ENCODE data around the gene MTMR6.

Gene MTMR6

GRCh38 chr13:25310891-25311290 lies 23.6 kb upstream of the MTMR6 start:
- CTCF ChIA-PET, result no interaction called here
- no peak for TF ChIP-seq CTCF (IDR thresholded peaks at IDR 0.05; ENCODE audit: control extremely low read depth, extremely low read depth, low read depth, missing control alignments)
- DNase-seq (ENCODE audit: extremely low spot score), result no peak
- POLR2A ChIA-PET, result no interaction called here

GRCh38 chr13:25306671-25307464 lies 19.6 kb upstream of the MTMR6 start:
- no peak for TF ChIP-seq CTCF (IDR thresholded peaks at IDR 0.05; ENCODE audit: control extremely low read depth, extremely low read depth, low read depth, missing control alignments)
- CTCF ChIA-PET, result interaction anchor here (0.8 kb wide), 1 partner anchor 11 kb away, joined by 3 read pairs; no protein-coding TSS in a partner anchor
- POLR2A ChIA-PET, result interaction anchor here (0.7 kb wide), 1 partner anchor 63 kb away, joined by 3 read pairs; no protein-coding TSS in a partner anchor
- no peak for DNase-seq (ENCODE audit: extremely low spot score)

- POLR2A ChIA-PET, result no interaction called here
- TF ChIP-seq CTCF (IDR thresholded peaks at IDR 0.05; ENCODE audit: control extremely low read depth, extremely low read depth, low read depth, missing control alignments), result no peak
- no peak for DNase-seq (ENCODE audit: extremely low spot score)
- CTCF ChIA-PET, result interaction anchor here (2.8 kb wide), 1 partner anchor 15 kb away, joined by 19 read pairs; the partner anchor contains the start of gene MTMR6
Observed at GRCh38 chr13:25302121-25302520, 14.8 kb upstream of the MTMR6 start.

GRCh38 chr13:25301347-25302113 lies 14.2 kb upstream of the MTMR6 start, which contains the start of gene NUP58:
NUP58 (plus strand) TSS chr13:25301625; CDS start chr13:25301774, 149 bp downstream.
- CTCF ChIA-PET, result interaction anchor here (2.8 kb wide), 1 partner anchor 15 kb away, joined by 19 read pairs; the partner anchor contains the start of gene MTMR6
- no peak for TF ChIP-seq CTCF (IDR thresholded peaks at IDR 0.05; ENCODE audit: control extremely low read depth, extremely low read depth, low read depth, missing control alignments)
- DNase-seq (ENCODE audit: extremely low spot score), result peak; percentile 92
- POLR2A ChIA-PET, result no interaction called here

GRCh38 chr13:25300861-25301346 lies 13.6 kb upstream of the MTMR6 start:
- no peak for TF ChIP-seq CTCF (IDR thresholded peaks at IDR 0.05; ENCODE audit: control extremely low read depth, extremely low read depth, low read depth, missing control alignments)
- ChIA-PET CTCF (no interaction called here), POLR2A (no interaction called here)
- DNase-seq (ENCODE audit: extremely low spot score), result no peak

- no peak for TF ChIP-seq CTCF (IDR thresholded peaks at IDR 0.05; ENCODE audit: control extremely low read depth, extremely low read depth, low read depth, missing control alignments)
- ChIA-PET POLR2A (no interaction called here), CTCF (interaction anchor here (1.6 to 2.1 kb wide), 2 partner anchors 9 to 10 kb away, joined by 3 to 9 read pairs; partner anchors contain the start of gene MTMR6)
- no peak for DNase-seq (ENCODE audit: extremely low spot score)
Observed at GRCh38 chr13:25295701-25296100, 8.4 kb upstream of the MTMR6 start.
